ENCODE measurements around the gene PPP2R2C. TPM values are rescaled to one million over a fixed set of nuclear protein-coding genes. Genes with fewer than 3 reads are reported as not detected.

The PPP2R2C gene
- total RNA-seq, 1 experiment from 2014 or later = 9.5 TPM

DNA sequence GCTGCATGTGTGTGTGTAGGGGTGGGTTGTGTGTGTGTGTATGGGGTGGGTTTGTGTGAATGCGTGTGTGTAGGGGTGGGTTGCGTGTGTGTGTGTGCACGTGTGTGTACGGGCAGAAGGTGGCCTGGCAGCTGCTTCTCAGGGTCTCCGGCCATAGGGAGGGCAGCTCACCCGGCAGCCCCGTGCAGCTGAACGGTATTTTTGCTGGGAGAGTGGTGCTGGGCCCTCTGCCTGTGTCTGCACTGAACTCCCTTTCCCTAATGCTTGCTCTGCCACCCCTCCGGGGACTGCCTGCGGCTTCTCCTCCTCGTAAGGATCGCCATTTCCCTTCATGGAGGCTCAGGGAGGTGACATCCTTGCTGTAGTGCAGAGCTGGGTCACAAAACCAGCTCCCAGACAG lies 172.5 kb downstream of the PPP2R2C start:
- no TSS peak for BruUV-seq (replicated peaks)
- no peaks in the 10 kb centered on the region for H3K79me2 ChIP-seq (ENCODE audit: low read length)
- no peaks in the 10 kb centered on the region for H3K36me3 ChIP-seq (ENCODE audit: low read depth, low read length)
- H3K4me1 ChIP-seq (ENCODE audit: insufficient read depth, low read length) = no peaks in the 10 kb centered on the region
- intact Hi-C loops (cut with micrococcal nuclease) = no loop called here
- no peak overlapping the region for H3K4me2 ChIP-seq (ENCODE audit: low read length)
- ChIA-PET CTCF (no interaction called here), POLR2A (ENCODE audit: unreplicated experiment) (no interaction called here)
- H3F3A ChIP-seq (ENCODE audit: low read length, unreplicated experiment) = no peaks in the 10 kb centered on the region
- no peaks in the 10 kb centered on the region for H3K9me3 ChIP-seq (ENCODE audit: low read length)
- H3K27ac ChIP-seq (ENCODE audit: low read length) = no peak overlapping the region
- no peaks in the 10 kb centered on the region for H3K9me2 ChIP-seq (replicated peaks; ENCODE audit: low read length)
- H3K27me3 ChIP-seq (ENCODE audit: low read length) = no peaks in the 10 kb centered on the region
- no peak for ATAC-seq
- no peak overlapping the region for H3K4me3 ChIP-seq (ENCODE audit: low read length)
- no peak overlapping the region for H3K9ac ChIP-seq (ENCODE audit: low read length)
- no peak overlapping the region for H2AFZ ChIP-seq (ENCODE audit: low read length)
- no peaks in the 10 kb centered on the region for H4K20me1 ChIP-seq (ENCODE audit: low read length)
- DNase-seq = no peak
- TF ChIP-seq EZH2phosphoT487 (IDR thresholded peaks at IDR 0.05; ENCODE audit: borderline replicate concordance, low read length) (no peak), EZH2 (IDR thresholded peaks at IDR 0.05; ENCODE audit: low read length, unreplicated experiment) (no peak)
- TF ChIP-seq, protein P1, sequence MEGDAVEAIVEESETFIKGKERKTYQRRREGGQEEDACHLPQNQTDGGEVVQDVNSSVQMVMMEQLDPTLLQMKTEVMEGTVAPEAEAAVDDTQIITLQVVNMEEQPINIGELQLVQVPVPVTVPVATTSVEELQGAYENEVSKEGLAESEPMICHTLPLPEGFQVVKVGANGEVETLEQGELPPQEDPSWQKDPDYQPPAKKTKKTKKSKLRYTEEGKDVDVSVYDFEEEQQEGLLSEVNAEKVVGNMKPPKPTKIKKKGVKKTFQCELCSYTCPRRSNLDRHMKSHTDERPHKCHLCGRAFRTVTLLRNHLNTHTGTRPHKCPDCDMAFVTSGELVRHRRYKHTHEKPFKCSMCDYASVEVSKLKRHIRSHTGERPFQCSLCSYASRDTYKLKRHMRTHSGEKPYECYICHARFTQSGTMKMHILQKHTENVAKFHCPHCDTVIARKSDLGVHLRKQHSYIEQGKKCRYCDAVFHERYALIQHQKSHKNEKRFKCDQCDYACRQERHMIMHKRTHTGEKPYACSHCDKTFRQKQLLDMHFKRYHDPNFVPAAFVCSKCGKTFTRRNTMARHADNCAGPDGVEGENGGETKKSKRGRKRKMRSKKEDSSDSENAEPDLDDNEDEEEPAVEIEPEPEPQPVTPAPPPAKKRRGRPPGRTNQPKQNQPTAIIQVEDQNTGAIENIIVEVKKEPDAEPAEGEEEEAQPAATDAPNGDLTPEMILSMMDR (conservative IDR thresholded peaks at IDR 0.05; ENCODE audit: low read depth, low read length) = no peak

DNA sequence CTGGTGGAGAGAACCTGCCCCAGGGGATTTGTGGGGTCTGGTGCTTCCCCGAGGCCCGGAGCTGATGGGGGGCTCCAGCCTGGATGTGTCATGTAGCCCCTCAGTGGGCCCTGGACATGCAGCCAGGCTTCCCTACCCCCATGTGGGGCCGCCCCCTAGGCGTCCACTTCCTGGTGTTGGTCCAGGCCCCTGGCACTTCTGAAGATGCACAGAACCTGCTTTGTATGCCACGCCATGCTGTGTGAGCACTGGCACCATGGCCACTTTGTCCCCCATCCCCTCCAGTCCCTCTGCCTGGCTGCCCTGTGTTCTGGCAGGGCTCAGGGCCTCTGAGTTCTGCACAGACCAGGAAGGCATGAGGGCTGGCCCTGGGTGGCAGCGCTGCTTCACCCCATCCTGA lies 173.6 kb downstream of the PPP2R2C start:
- Histone ChIP-seq H3K27me3 (ENCODE audit: low read length) (no peaks in the 10 kb centered on the region), H3K79me2 (ENCODE audit: low read length) (no peaks in the 10 kb centered on the region), H2AFZ (ENCODE audit: low read length) (no peak overlapping the region), H3F3A (ENCODE audit: low read length, unreplicated experiment) (no peaks in the 10 kb centered on the region), H3K9ac (ENCODE audit: low read length) (no peak overlapping the region), H3K27ac (ENCODE audit: low read length) (no peak overlapping the region), H3K9me3 (ENCODE audit: low read length) (no peaks in the 10 kb centered on the region), H4K20me1 (ENCODE audit: low read length) (no peaks in the 10 kb centered on the region), H3K36me3 (ENCODE audit: low read depth, low read length) (no peaks in the 10 kb centered on the region), H3K9me2 (replicated peaks; ENCODE audit: low read length) (no peaks in the 10 kb centered on the region), H3K4me1 (ENCODE audit: insufficient read depth, low read length) (no peaks in the 10 kb centered on the region), H3K4me2 (ENCODE audit: low read length) (no peak overlapping the region), H3K4me3 (ENCODE audit: low read length) (no peak overlapping the region)
- no TSS peak for BruUV-seq (replicated peaks)
- ATAC-seq (no peak), DNase-seq (no peak)
- ChIA-PET POLR2A (ENCODE audit: unreplicated experiment) (no interaction called here), CTCF (interaction anchor here (0.6 kb wide), 1 partner anchor 21 kb away, joined by 4 read pairs; no protein-coding TSS in a partner anchor)
- TF ChIP-seq EZH2phosphoT487 (IDR thresholded peaks at IDR 0.05; ENCODE audit: borderline replicate concordance, low read length) = no peak
- no peak for TF ChIP-seq EZH2 (IDR thresholded peaks at IDR 0.05; ENCODE audit: low read length, unreplicated experiment)
- TF ChIP-seq, protein P1 (conservative IDR thresholded peaks at IDR 0.05; ENCODE audit: low read depth, low read length) = no peak
- intact Hi-C loops (cut with micrococcal nuclease) = no loop called here

DNA sequence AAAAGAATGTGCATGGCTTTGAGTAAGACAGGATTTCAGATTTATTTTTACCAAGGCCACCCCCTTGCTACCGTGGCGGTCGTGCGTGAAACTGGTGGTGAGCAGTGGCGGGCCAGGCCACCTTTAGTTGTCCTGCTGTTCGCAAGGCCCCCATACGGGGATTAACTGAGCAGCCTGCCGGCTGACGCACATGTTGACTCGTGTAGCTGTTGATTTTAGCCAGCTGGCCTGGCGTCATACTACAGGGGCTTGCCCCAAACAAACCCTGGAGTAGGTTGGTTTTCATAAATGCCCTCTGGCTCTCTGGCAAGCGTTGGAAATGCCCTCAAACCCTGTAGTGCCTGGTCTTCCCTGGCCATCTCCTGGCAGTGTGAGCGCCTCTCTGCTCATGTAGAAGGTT lies 174.4 kb downstream of the PPP2R2C start:
- Histone ChIP-seq H3K27me3 (ENCODE audit: low read length) (no peaks in the 10 kb centered on the region), H3K4me2 (ENCODE audit: low read length) (no peak overlapping the region), H3K9ac (ENCODE audit: low read length) (no peak overlapping the region), H3K4me1 (ENCODE audit: insufficient read depth, low read length) (no peaks in the 10 kb centered on the region), H3F3A (ENCODE audit: low read length, unreplicated experiment) (no peaks in the 10 kb centered on the region), H3K27ac (ENCODE audit: low read length) (no peak overlapping the region), H3K9me3 (ENCODE audit: low read length) (no peaks in the 10 kb centered on the region), H4K20me1 (ENCODE audit: low read length) (no peaks in the 10 kb centered on the region), H3K4me3 (ENCODE audit: low read length) (no peak overlapping the region), H3K79me2 (ENCODE audit: low read length) (no peaks in the 10 kb centered on the region), H3K36me3 (ENCODE audit: low read depth, low read length) (no peaks in the 10 kb centered on the region), H2AFZ (ENCODE audit: low read length) (no peak overlapping the region), H3K9me2 (replicated peaks; ENCODE audit: low read length) (no peaks in the 10 kb centered on the region)
- ChIA-PET POLR2A (ENCODE audit: unreplicated experiment) (no interaction called here), CTCF (interaction anchor here (0.6 kb wide), 1 partner anchor 22 kb away, joined by 4 read pairs; no protein-coding TSS in a partner anchor)
- ATAC-seq (no peak), DNase-seq (no peak)
- intact Hi-C loops (cut with micrococcal nuclease) = no loop called here
- TF ChIP-seq EZH2 (IDR thresholded peaks at IDR 0.05; ENCODE audit: low read length, unreplicated experiment) = no peak
- TF ChIP-seq, protein P1 (conservative IDR thresholded peaks at IDR 0.05; ENCODE audit: low read depth, low read length) = no peak
- TF ChIP-seq EZH2phosphoT487 (IDR thresholded peaks at IDR 0.05; ENCODE audit: borderline replicate concordance, low read length) = no peak
- BruUV-seq (replicated peaks) = no TSS peak

All from PC-3 (cell line).